OCI-LY7 (cell line): ENCODE measurements around the gene FLRT2.

ENCODE experiments used
- EZH2phosphoT487 ChIP-seq: fragments of 200-600 bp; sonication (generic); IDR thresholded peaks from 2 replicates; pipeline ENCODE4 v1.6.1; 2018; ENCODE audit warnings: low read depth, borderline replicate concordance, mild to moderate bottlenecking, mixed run types, antibody characterized with exemption, low read length, moderate library complexity, mixed read lengths
- TF ChIP-seq, protein P1 (sequence below): fragments of 200-600 bp; sonication (generic); conservative IDR thresholded peaks from 2 replicates; pipeline ENCODE4 v1.5.1; 2014; ENCODE audit warnings: mild to moderate bottlenecking, antibody characterized with exemption, low read length, moderate library complexity, mixed read lengths

DNA sequence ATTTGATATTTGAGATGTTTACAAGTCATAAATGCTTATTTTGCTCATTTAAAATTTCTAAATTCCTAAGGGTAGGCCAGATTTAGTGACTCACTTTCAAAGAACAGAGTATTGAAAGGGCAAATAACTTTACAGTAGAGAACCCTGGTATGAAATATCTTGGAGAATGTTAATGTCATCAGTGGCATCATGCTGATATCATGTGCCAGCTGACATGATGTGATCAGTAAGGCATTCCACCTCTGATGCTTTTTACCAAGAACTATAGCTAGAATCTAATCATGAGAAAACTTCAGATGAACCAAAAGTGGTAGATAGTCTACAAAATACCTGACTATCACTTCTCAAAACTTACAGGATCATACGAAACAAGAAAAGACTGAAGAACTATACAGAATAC, 2.9 kb upstream of the FLRT2 start:
- TF ChIP-seq, protein P1, sequence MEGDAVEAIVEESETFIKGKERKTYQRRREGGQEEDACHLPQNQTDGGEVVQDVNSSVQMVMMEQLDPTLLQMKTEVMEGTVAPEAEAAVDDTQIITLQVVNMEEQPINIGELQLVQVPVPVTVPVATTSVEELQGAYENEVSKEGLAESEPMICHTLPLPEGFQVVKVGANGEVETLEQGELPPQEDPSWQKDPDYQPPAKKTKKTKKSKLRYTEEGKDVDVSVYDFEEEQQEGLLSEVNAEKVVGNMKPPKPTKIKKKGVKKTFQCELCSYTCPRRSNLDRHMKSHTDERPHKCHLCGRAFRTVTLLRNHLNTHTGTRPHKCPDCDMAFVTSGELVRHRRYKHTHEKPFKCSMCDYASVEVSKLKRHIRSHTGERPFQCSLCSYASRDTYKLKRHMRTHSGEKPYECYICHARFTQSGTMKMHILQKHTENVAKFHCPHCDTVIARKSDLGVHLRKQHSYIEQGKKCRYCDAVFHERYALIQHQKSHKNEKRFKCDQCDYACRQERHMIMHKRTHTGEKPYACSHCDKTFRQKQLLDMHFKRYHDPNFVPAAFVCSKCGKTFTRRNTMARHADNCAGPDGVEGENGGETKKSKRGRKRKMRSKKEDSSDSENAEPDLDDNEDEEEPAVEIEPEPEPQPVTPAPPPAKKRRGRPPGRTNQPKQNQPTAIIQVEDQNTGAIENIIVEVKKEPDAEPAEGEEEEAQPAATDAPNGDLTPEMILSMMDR, result no peak
- TF ChIP-seq EZH2phosphoT487, result no peak
